Anterior cingulate cortex (tissue), 58 donors: ENCODE results near the gene SPATA9.
"Not testable (repeated sequence)": the region's sequence is repeated elsewhere in the genome, so short reads cannot be mapped to it uniquely, and the experiment has no call there.

ENCODE experiments used
- DNase-seq, 58 donors: peaks; one replicate each; lab custom pipeline; 2025; lab: John Stamatoyannopoulos, UW

Gene SPATA9

DNA sequence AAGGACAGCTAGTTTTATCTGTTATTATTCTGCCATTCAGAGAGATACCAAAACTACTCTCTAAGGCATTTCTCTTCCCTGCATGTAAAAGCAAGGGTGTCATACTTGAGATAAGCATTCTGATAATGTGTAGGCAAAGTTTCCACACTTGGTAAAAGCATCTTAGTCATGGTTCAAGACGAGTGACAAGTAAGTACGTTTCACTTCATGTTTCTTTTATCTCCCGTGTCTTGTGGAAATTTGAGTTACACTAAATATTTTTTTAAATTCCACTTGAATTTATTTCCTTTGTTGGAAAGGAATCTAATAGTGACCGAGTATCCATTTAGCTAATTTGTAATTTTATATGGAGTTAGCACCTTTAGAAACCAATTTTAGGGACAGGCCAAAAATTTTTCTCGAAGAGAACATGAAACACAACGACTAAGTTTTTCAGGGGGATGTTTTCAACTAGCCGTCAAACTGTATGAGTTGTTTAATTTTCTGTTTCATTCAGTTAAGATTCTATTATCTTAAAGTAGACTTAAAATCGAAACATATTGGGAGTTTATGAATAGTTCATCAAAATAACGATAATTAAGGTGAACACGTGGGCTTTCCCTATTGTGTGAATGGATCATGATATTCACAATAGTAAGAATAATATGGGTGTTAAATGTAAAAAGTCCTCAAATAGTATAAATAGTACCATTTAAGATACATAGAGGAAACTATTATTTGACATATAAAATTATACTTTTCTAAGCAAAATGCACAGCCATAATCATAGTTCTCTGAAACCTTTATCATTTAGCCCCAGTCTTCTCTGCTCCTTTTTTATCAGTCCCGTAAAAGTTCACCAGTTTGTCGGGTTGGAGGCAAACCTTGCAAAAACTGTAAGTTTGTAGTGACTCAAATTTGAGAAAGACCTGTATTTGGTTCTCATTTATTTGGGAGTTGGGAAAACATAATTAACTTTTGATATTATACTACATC is 34.6 kb downstream of the SPATA9 start:
- no peak for DNase-seq

DNA sequence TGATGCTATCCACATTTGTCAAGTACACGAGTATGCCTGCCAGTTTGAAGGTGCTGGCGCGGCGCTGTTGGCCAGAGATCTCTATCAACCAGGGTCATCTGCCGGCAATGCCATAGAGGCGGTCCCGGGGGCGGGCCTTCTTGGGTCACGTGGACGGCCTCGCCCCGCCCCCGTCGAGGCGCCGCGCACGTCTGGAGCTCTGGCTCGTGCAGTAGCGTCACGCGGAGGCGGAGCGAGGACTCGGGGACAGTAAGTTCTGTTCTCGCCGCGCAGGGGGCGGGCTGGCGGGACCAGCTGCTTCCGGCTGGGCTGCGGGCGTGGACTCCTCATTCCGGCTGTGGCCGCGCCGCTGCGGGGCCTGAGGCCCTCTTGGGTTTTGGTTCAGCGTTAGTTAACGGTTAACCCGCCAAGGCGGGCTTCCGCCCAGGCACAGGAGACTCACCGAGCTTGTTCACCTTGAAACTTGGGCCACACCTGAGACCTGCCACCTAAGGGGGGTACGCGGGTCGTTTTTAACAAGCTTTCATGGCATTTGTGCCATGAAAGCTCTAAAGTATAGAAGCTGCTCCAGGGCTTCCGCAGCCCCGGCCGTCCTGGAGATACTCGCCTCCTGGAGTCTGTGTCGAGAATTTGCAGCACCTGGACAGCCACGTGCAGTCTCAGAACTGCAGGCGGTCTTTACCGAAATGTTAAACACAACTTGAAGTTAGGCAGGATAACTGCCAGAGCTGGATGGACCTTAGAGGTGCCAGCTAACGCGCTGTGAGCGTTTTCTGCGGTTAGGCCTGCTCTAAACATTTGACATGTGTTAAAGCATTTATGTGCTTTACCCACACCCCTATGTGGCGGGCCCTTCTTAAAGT is 36.0 kb downstream of the SPATA9 start, which contains the start of gene RFESD:
RFESD (plus strand) TSS at position 209 of the 863 bp plus-strand sequence. CDS start 5,495 bp downstream, outside the sequence.
- DNase-seq = peak; percentile 49 to 99 (median 93)

DNA sequence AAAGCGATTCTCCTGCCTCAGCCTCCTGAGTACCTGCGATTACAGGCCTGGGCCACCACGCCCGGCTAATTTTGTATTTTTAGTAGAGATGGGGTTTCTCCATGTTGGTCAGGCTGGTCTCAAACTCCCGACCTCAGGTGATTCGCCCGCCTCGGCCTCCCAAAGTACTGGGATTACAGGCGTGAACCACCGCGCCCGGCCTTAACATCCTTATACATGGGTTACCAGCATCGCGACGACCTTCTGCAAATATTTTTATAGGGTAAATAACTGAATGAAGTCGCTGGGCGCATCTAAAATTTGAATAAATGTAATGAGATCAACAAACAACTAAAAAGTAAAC is 36.6 kb downstream of the SPATA9 start:
- DNase-seq = peak in 2 of 58 donors; percentile 28 to 43

DNA sequence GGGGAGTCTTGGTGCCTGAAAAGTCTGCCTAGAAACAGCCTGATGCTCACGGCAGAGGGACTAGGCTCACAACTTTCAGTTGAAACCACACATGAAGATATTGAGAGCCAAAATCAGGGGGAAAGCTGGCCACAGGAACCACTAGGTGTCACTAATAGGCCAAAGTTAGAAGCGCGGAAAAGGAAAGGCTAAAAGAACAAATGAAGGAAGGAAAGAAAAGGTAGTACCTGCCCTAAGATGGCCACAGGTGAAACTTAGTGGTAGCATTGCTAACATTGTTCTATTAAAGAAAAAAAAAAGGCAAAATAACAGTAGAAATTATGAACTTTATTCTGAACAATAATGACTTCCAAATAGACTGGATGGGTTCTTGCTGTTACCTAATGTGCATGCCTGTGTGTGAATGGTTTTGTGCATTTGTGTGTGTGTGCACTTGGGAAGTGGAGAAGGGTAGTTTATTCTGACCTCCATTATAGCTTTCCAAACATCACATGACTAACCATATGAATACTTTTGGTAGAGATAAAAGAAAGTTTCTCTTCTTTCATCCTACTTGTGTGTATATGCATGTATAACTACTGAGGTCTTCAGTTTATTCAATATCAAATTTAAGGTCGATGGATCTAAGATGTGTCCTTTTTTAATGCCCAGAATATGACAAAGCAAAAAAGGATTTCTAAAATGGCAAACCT is 38.3 kb downstream of the SPATA9 start:
- DNase-seq = peak in 25 of 58 donors; percentile 3 to 54 (median 23)

DNA sequence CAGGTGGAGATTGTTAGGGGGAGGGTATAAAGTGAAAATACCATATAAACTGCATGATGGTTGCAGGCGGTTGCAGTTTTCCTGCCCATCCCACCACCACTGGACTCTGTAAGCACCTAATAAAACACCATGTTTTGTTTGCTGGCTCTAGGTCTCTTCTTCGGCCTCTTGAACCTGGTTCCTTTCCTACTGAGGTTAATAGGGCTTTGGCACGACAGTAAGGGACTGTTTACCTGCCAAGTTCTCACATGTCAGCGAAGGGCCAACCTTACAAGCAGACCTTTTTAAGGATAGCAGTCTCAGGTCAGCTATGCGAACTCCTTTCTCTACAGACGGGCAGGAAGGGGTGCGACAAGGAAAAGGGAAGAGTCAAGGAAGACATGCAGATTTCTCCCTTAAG is 39.6 kb downstream of the SPATA9 start:
- DNase-seq = no peak

DNA sequence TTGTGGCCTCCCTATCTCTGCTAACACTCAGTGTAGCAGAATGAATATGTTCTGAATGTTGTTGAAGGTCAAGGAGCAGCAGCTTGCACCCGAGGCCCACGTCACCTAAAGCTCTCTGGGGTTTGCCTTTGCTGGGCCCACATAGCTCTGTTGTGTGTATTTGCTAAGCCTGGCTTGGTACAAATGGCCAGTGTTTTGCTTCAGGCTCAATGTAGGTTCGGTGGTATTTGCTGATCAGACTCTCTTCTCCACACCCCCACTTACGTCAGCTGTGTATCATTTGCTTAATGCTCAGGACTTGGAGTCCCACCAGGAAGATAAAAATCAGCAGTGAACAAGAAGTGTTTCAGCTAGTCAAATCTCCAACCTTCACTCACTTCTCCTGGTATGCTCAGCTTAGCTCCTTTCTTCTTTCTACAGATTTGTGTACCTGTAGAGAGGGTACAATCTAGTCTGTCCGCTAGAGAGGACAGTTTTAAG is 41.0 kb downstream of the SPATA9 start:
- no peak for DNase-seq

DNA sequence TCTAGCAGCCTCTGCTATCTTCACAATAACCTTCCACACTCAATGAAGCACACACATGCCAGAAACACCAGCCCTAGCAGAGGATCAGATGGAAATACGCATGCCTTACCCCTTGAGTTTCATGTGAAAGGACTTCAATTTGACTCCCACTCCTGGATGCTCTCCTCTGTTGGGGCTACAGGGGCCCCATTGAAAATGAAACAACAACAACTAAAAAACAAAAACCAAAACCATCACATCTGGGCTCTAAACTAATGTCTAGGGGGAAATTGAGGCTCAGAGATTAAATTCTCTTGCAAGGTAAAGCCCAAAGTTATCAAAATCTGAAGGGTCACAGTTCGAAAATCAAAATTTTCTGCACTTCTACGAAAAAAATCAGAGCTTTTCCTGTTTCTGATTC is 44.2 kb downstream of the SPATA9 start:
- no peak for DNase-seq

DNA sequence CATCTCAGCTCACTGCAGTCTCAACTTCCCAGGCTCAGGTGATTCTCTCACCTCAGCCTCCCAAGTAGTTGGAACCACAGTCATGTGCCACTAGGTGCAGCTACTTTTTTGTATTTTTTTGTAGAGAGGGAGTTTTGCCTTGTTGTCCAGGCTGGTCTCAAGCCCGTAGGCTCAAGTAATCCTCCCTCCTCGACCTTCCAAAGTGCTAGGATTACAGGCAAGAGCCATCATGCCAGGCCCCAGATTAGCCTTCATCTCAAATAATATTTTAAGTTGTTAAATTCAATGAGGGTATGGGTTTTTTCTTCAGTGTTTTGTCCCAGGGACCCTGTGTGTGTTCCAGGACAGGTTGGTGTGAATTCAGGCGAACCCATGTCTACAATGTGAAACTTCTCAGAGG is 48.7 kb downstream of the SPATA9 start:
- no peak for DNase-seq

DNA sequence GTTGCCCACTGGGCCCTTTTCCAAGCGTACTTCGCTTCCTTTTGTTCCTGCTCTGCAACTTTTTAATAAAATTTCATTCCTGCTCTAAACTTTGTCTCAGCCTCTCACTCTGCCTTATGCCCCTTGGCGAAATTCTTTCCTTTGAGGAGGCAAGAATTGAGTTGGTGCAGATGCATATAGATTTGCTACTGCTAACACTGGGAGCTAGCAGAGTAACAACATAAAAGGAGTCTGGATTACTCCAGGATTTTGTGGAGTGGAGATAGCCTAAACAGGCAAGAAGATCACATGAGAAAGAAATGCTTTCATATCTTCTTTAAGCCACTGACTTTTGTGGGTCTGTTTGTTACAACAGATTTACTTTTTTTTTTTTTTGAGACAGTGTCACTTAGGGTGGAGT is 49.1 kb downstream of the SPATA9 start:
- no peak for DNase-seq

DNA sequence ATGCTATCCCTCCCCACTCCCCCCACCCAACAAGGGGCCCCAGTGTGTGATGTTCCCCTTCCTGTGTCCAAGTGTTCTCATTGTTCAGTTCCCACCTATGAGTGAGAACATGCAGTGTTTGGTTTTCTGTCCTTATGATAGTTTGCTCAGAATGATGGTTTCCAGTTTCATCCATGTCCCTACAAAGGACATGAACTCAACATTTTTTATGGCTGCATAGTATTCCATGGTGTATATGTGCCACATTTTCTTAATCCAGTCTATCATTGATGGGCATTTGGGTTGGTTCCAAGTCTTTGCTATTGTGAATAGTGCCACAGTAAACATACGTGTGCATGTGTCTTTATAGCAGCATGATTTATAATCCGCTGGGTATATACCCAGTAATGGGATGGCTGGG is 49.8 kb downstream of the SPATA9 start:
- not testable (repeated sequence) for DNase-seq

DNA sequence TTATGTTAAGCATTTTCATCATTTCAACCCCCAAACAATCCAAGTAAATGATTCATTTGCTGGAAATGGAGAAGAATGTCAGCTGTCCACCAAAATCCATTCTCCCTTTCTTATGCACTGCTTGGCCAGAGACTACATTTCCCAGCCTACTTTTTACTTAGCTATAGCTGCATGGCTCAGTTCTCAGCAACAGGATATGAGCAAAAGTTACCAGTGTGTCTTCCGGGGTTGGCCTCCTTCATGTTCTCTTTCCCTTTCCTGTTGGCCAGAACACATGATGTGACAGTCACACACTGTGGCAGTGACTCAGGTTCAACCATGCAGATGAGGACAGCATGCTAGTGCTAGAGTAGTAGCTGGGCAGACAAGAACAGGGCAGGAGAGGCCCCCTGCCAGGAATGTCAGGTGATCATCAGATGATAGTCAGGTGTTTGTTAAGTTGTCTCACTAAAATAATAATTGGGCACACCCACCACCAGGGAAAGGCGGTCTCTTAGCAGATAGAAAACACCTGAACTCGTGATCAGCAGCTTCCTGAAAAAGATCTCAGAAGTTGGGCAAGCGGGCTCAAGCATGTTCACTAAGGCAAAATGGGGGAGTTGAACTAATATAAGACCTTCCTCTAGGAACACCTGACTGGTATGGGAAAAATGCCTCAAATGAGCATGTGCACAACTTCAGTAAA is 50.7 kb downstream of the SPATA9 start:
- no peak for DNase-seq

DNA sequence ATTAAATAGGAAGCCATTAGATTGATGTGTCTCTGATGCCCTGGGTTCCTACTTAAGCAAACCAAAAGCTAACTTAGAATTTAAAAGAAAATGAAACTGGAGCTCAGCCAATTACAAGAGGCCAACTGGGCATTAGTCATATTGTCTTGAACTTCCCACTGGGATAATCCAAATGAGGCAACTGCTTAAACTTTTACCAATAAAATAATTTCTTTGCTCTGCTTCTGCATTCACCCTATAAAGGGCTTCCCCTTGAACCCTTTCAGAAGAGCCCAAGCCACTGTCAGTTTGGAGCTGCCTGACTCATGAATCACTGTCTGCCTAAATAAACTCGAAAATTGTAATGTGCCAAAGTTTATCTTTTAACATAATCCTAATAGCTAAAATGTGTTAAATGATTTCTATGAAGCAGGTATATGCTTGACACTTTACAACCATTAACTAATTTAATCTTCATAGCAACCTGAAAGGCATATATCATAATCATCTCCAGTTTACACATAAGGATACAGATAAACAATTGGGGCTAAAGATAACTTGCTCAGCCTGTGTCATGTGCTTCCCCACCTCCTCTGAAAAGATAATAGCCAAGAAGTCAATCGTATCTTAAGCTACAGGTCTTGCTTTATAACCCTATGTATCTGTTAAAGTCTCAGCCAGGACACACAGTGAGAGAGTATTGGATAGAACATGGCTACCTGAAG is 51.4 kb downstream of the SPATA9 start:
- no peak for DNase-seq

DNA sequence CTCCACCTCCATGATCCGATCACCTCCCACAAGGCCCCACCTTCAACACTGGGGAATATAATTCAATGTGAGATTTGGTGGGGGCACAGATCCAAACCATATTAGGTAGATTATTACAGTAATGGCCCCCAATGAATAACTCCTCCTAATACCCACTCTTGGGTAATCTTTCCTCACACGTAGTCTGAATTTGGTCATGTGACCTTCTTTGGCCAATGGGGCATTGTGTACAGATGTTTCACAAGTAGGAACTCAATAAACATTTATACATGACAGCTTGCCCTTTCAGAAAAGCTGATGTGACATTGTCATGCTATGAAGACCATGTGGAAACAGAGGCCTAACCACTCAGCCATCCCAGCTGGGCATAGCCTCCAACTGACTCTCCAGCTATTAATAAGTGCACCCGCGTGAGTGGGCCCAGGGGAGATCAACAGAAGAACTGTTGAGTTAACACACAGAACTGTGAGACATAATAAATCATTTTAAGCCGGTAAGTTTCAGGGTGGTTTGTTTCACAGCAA is 52.3 kb downstream of the SPATA9 start:
- DNase-seq = no peak

DNA sequence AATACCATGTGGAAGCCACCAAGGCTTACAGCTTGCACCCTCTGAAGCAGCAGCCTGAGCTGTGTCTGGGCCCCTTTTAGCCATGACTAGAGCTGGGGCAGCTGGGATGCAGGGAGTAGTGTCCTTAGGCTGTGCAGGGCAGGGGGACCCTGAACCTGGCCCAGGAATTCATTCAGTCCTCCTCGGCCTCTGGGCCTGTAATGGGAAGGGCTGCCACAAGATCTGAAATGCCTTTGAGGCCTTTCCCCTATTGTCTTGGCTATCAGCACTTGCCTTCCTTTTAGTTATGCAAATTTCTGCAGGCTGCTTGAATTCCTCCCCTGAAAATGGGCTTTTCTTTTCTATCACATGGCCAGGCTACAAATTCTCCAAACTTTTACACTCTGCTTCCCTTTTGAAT is 53.9 kb downstream of the SPATA9 start:
- no peak for DNase-seq

DNA sequence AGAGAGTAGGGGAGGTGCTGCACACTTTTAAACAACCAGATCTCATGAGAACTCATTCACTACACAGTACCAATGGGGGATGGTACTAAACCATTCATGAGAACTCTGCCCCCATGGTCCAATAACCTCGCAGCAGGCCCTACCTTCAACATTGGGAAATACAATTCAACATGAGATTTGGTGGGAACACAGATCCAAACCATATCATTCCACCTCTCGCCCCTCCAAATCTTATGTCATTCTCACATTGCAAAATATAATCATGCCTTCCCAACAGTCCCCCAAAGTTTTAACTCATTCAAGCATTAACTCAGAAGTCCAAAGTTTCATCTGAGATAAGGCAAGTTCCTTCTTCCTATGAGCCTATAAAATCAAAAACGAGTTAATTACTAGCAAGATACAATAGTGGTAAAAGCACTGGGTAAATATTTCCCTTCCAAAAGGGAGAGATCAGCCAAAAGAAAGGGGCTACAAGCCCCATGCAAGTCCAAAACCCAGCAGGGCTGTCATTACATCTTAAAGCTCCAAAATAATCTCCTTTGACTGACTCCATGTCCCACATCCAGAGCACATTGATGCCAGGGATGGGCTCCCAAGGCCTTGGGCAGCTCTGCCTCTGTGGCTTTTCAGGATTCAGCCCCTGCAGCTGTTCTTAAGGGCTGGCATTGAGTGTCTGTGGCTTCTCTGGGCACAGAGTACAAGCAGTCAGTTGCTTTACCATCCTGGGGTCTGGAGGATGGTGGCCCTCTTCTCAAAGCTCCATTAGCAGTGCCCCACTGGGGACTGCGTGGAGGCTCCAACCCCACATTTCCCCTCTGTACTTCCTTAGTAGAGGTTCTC is 54.6 kb downstream of the SPATA9 start:
- DNase-seq = no peak

DNA sequence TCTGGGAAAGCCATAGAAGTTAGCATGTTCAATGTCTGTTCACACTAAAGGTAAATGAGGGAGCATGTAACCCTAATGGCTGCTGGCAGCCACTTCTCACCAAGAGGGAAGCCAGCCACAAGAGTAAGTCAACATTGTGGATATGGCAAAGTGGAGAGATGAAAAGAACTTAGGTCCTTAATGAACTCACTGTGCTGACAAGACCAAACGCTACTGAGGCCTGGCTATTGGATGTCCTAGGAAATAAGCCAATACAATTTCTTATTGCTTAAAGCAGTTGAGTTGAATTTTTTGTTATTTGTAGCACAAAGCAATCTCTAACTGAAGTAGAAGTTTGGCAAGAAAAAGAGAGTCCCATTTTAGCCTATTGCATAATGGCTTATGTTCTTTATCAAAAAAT is 56.1 kb downstream of the SPATA9 start:
- DNase-seq = no peak

DNA sequence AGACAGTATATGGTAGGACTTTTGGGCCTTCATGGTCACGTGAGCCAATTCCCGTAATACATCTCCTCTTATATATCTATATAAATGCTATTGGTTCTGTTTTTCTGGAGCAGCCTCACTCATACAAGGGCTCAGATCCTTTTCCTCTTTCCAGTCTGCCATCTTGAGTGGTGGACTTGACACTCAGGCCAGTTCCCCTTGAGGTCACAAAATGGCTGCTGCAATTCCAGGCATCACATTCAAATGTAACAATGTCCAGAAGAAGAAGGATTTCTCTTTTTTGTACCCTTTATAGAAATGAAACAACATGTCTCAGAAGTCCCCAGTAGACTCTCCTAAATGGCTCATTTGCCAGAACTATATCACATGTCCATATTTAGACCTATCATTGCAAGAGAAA is 58.4 kb downstream of the SPATA9 start:
- no peak for DNase-seq

DNA sequence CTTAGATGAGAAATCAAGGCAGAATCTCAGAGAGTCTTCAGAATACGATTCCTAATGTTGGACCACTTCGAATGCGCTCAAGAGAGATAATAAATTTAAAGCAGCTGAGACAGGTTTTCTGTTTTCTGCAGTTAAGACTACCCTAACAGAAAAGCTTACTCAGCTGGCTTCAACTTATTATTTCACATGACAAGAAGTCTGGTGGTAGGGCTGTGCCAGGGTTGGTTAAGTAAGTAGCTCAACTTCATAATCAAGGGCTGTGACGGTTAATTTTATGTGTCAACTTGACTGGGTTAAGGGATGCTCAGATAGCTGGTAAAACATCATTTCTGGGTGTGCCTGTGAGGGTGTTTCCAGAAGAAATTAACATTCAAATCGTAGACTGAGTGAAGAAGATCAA is 59.1 kb downstream of the SPATA9 start:
- DNase-seq = no peak
